ENCODE results near the gene PCDHA4. TPM values are rescaled to one million over a fixed set of nuclear protein-coding genes. Genes with fewer than 3 reads are reported as not detected.
A peak's percentile ranks its signal among the peaks of the same experiment; 100 is the strongest.
"Not testable (repeated sequence)": the region's sequence is repeated elsewhere in the genome, so short reads cannot be mapped to it uniquely, and the experiment has no call there.

The PCDHA4 gene
- total and polyA plus RNA-seq, 2 experiments from 2014 or later, result not detected

DNA sequence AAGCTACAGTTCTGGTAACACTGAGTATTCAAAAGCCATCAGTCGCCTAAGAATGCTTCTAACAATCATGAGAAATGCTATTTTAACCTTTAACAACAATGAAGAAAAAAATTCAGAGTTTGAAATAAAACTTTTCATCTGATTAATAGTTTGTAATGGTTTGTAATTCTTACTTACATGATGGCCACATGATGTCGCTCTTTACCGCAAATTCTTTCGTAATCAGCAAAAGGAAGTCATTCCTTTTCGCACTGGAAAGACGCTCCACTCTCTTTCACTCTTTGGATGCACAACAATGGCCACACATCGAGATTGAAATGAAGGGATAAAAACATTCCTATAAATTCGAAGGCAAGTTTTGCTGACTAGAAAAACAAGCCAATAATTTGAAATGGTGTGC, 27.1 kb downstream of the PCDHA4 start, which contains the start of gene PCDHA7:
Gene PCDHA7 (plus strand): TSS at position 277 of the 400 bp plus-strand sequence. CDS start 115 bp downstream, at position 392.
- H3K36me3 ChIP-seq (ENCODE audit: low read depth), result no peaks in the 10 kb centered on the region
- H3K4me1 ChIP-seq (ENCODE audit: insufficient read depth), result no peaks in the 10 kb centered on the region
- no peaks in the 10 kb centered on the region for H3K9me2 ChIP-seq (ENCODE audit: insufficient read depth)
- peak within 1 kb of the TSS; percentile 8; the same call in 1 of the 2 replicates for H2AFZ ChIP-seq
- H3K79me2 ChIP-seq (ENCODE audit: insufficient read depth), result no peaks in the 10 kb centered on the region
- no peaks in the 10 kb centered on the region for H3F3A ChIP-seq (ENCODE audit: insufficient read depth)
- H3K27me3 ChIP-seq (replicated peaks; ENCODE audit: insufficient read depth), result no peaks in the 10 kb centered on the region
- in situ Hi-C loops (cut with MboI), result no loop called here
- peak; percentile 26 for DNase-seq
- no peaks in the 10 kb centered on the region for H4K20me1 ChIP-seq (ENCODE audit: insufficient read depth)
- H3K4me2 ChIP-seq (ENCODE audit: unreplicated experiment), result no peak within 1 kb of the TSS
- no peaks in the 10 kb centered on the region for H3K9me3 ChIP-seq (ENCODE audit: low read depth)
- H3K27ac ChIP-seq, result no peak within 1 kb of the TSS
- 10 to 11% methylated on average over 8 of the region's 8 CpGs for WGBS, 2 experiments (ENCODE audit: low coverage in 1 of 2, low lambda C conversion rate in 2 of 2, missing lambda C conversion rate in 2 of 2)
- TF ChIP-seq EZH2phosphoT487 (IDR thresholded peaks at IDR 0.05; ENCODE audit: insufficient read depth, low read depth), result no peak
- no peak for TF ChIP-seq EZH2 (IDR thresholded peaks at IDR 0.05; ENCODE audit: insufficient read depth, poor library complexity, severe bottlenecking)
- no peak within 1 kb of the TSS for H3K9ac ChIP-seq
- H3K4me3 ChIP-seq, result peak within 1 kb of the TSS; percentile 9; the same call in 1 of the 2 replicates

DNA sequence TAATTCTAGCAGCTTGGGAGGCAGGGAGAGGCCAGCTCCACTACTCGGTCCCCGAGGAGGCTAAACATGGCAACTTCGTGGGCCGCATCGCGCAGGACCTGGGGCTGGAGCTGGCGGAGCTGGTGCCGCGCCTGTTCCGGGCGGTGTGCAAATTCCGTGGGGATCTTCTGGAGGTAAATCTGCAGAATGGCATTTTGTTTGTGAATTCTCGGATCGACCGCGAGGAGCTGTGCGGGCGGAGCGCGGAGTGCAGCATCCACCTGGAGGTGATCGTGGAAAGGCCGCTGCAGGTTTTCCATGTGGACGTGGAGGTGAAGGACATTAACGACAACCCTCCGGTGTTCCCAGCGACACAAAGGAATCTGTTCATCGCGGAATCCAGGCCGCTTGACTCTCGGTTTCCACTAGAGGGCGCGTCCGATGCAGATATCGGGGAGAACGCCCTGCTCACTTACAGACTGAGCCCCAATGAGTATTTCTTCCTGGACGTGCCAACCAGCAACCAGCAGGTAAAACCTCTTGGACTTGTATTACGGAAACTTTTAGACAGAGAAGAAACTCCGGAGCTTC, 27.7 kb downstream of the PCDHA4 start:
- H3K27ac ChIP-seq; H3K27me3 ChIP-seq (replicated peaks; ENCODE audit: insufficient read depth); H3K4me1 ChIP-seq (ENCODE audit: insufficient read depth); H3K9ac ChIP-seq; H3K9me2 ChIP-seq (ENCODE audit: insufficient read depth); H4K20me1 ChIP-seq (ENCODE audit: insufficient read depth); DNase-seq; in situ Hi-C loops (cut with MboI); H3K9me3 ChIP-seq (ENCODE audit: low read depth); H3K36me3 ChIP-seq (ENCODE audit: low read depth); H3K4me2 ChIP-seq (ENCODE audit: unreplicated experiment); H3K79me2 ChIP-seq (ENCODE audit: insufficient read depth); H3F3A ChIP-seq (ENCODE audit: insufficient read depth): not testable (repeated sequence)
- Histone ChIP-seq H3K4me3 (peak overlapping the region; percentile 9; the same call in 1 of the 2 replicates), H2AFZ (peak overlapping the region; percentile 8; the same call in 1 of the 2 replicates)
- WGBS, 2 experiments (ENCODE audit: low coverage in 1 of 2, low lambda C conversion rate in 2 of 2, missing lambda C conversion rate in 2 of 2), result 19 to 24% methylated on average over 30 to 34 of the region's 38 CpGs

DNA sequence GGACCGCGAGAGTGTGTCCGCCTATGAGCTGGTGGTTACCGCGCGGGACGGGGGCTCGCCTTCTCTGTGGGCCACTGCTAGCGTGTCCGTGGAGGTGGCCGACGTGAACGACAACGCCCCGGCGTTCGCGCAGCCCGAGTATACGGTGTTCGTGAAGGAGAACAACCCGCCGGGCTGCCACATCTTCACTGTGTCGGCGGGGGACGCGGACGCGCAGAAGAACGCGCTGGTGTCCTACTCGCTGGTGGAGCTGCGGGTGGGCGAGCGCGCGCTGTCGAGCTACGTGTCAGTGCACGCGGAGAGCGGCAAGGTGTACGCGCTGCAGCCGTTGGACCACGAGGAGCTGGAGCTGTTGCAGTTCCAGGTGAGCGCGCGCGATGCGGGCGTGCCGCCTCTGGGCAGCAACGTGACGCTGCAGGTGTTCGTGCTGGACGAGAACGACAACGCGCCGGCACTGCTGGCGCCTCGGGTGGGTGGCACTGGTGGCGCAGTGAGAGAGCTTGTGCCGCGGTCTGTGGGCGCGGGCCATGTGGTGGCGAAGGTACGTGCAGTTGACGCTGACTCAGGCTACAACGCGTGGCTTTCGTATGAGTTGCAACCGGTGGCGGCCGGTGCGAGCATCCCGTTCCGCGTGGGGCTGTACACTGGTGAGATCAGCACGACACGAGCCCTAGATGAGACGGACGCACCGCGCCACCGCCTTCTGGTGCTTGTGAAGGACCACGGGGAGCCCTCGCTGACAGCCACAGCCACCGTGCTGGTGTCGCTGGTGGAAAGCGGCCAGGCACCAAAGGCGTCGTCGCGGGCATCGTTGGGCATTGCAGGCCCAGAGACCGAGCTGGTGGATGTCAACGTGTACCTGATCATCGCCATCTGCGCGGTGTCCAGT, 29.0 kb downstream of the PCDHA4 start:
- Histone ChIP-seq H3K79me2 (ENCODE audit: insufficient read depth) (no peaks in the 10 kb centered on the region), H3K27me3 (replicated peaks; ENCODE audit: insufficient read depth) (no peaks in the 10 kb centered on the region), H3K9me3 (ENCODE audit: low read depth) (no peaks in the 10 kb centered on the region), H3K4me3 (no peak overlapping the region), H3K4me1 (ENCODE audit: insufficient read depth) (no peaks in the 10 kb centered on the region), H3K36me3 (ENCODE audit: low read depth) (no peaks in the 10 kb centered on the region), H3K9ac (no peak overlapping the region), H3F3A (ENCODE audit: insufficient read depth) (no peaks in the 10 kb centered on the region), H4K20me1 (ENCODE audit: insufficient read depth) (no peaks in the 10 kb centered on the region), H3K9me2 (ENCODE audit: insufficient read depth) (no peaks in the 10 kb centered on the region), H2AFZ (no peak overlapping the region), H3K27ac (no peak overlapping the region), H3K4me2 (ENCODE audit: unreplicated experiment) (no peak overlapping the region)
- in situ Hi-C loops (cut with MboI), result no loop called here
- 49 to 50% methylated on average over 80 to 99 of the region's 103 CpGs for WGBS, 2 experiments (ENCODE audit: low coverage in 1 of 2, low lambda C conversion rate in 2 of 2, missing lambda C conversion rate in 2 of 2)
- no peak for DNase-seq
- TF ChIP-seq EZH2 (IDR thresholded peaks at IDR 0.05; ENCODE audit: insufficient read depth, poor library complexity, severe bottlenecking) (no peak), EZH2phosphoT487 (IDR thresholded peaks at IDR 0.05; ENCODE audit: insufficient read depth, low read depth) (no peak)

DNA sequence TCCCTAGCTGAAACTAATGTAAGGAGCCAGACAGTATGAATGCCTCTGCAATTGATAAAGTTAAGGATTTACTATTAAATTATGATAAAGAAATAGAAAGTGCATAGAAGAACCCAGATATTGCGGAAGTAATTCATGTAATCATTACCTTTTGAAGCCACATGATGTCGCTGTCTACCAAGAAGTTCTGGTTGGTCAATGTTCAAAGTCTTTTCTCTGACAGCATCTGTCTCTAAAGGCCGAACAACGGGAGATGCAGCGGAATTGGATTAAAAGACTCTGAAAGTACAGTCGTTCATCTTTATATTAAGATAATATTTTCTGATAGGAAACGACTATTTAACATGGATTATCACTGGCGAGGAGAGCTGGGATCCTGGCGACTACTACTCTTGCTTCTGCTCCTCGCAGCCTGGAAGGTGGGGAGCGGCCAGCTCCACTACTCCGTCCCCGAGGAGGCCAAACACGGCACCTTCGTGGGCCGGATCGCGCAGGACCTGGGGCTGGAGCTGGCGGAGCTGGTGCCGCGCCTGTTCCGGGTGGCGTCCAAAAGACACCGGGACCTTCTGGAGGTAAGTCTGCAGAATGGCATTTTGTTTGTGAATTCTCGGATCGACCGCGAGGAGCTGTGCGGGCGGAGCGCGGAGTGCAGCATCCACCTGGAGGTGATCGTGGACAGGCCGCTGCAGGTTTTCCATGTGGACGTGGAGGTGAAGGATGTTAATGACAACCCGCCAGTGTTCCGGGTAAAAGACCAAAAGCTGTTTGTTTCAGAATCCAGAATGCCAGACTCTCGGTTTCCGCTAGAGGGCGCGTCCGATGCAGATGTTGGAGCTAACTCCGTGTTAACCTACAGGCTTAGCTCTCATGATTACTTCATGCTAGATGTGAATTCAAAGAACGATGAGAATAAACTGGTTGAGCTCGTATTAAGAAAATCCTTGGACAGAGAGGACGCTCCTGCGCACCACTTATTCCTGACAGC, 34.4 kb downstream of the PCDHA4 start, which contains the start of gene PCDHA8:
Gene PCDHA8 (plus strand): TSS at position 210 of the 985 bp plus-strand sequence. CDS start 135 bp downstream, at position 345.
- H3K27ac ChIP-seq, result no peak within 1 kb of the TSS
- 26 to 28% methylated on average over 47 of the region's 47 CpGs for WGBS, 2 experiments (ENCODE audit: low coverage in 1 of 2, low lambda C conversion rate in 2 of 2, missing lambda C conversion rate in 2 of 2)
- H3K36me3 ChIP-seq (ENCODE audit: low read depth), result no peaks in the 10 kb centered on the region
- in situ Hi-C loops (cut with MboI), result no loop called here
- H3K9me2 ChIP-seq (ENCODE audit: insufficient read depth), result no peaks in the 10 kb centered on the region
- no peaks in the 10 kb centered on the region for H3F3A ChIP-seq (ENCODE audit: insufficient read depth)
- H3K27me3 ChIP-seq (replicated peaks; ENCODE audit: insufficient read depth), result no peaks in the 10 kb centered on the region
- H3K9ac ChIP-seq, result no peak within 1 kb of the TSS
- TF ChIP-seq EZH2 (IDR thresholded peaks at IDR 0.05; ENCODE audit: insufficient read depth, poor library complexity, severe bottlenecking), result no peak
- no peak for TF ChIP-seq EZH2phosphoT487 (IDR thresholded peaks at IDR 0.05; ENCODE audit: insufficient read depth, low read depth)
- H3K4me2 ChIP-seq (ENCODE audit: unreplicated experiment), result no peak within 1 kb of the TSS
- H4K20me1 ChIP-seq (ENCODE audit: insufficient read depth), result no peaks in the 10 kb centered on the region
- no peaks in the 10 kb centered on the region for H3K4me1 ChIP-seq (ENCODE audit: insufficient read depth)
- H2AFZ ChIP-seq, result no peak within 1 kb of the TSS
- no peak within 1 kb of the TSS for H3K4me3 ChIP-seq
- DNase-seq, result peak; percentile 10
- no peaks in the 10 kb centered on the region for H3K9me3 ChIP-seq (ENCODE audit: low read depth)
- H3K79me2 ChIP-seq (ENCODE audit: insufficient read depth), result no peaks in the 10 kb centered on the region
